ENCODE results near the gene CDC7.

DNA sequence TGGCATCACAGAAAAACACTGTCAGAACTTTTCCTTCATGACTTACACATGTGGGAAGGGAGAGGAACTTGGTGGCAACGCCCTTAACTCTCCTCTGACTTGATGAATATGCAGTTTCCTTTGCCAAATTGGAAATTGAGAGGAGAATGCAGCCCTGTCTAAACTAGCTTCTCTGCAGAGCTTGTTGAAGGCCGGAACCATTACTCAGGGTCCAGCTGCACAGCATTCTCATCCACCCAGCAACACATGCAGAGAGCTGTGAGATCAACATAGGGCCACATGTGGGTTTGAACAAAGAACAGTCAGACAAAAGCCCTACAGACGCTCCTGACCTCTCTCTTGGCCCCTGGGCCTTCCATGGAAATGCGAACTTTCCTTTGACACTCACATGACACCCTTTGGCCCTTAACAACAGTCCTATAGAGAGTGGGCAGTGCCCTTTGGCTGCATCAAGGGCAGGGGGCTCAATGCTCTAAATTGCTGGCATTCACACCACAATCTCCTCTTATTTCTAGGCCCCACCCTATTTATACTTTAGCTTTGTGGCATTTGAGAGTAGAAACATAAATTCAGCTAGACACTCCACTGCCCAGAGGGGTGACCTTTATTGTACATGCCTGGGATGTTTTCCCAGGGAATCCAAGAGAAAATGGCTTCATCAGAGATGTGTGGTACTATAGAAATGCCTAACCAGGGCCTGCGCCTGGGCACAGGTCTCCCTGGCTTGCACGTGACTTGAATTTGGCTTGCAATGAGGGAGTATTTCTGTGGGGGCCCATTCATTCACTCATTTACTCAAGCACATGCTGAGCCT, 64.4 kb downstream of the CDC7 start:
- TF ChIP-seq CTCF (IDR thresholded peaks at IDR 0.05; ENCODE audit: low read length): no peak
- TF ChIP-seq EZH2 (optimal IDR thresholded peaks at IDR 0.05; ENCODE audit: low read depth, low read length): no peak
- TF ChIP-seq EZH2phosphoT487 (IDR thresholded peaks at IDR 0.05; ENCODE audit: low read length): no peak
